GM19438 (cell line): Measurements from ENCODE around the gene COQ5.

Source experiments
- ATAC-seq: cut with Tn5 transposase; IDR thresholded peaks from one replicate; pipeline ENCODE4 v1.9.1; 2021; ENCODE audit warnings: low read depth; ENCODE audit not compliant: unreplicated experiment

Gene COQ5

GRCh38 chr12:120485961-120486881 is 42.7 kb downstream of the COQ5 start:
- no peak for ATAC-seq

- no peak for ATAC-seq
These were observed 45.3 kb downstream of the COQ5 start for GRCh38 chr12:120483621-120484020.

- ATAC-seq, result no peak
These were observed 47.8 kb downstream of the COQ5 start for GRCh38 chr12:120481022-120481767.

GRCh38 chr12:120480211-120480610 is 48.7 kb downstream of the COQ5 start:
- no peak for ATAC-seq

GRCh38 chr12:120479458-120479857 is 49.5 kb downstream of the COQ5 start:
- no peak for ATAC-seq

- ATAC-seq, result no peak
These were observed 53.3 kb downstream of the COQ5 start for GRCh38 chr12:120475643-120476042.

- no peak for ATAC-seq
These were observed 54.4 kb downstream of the COQ5 start for GRCh38 chr12:120474616-120474960.

GRCh38 chr12:120473807-120474615 is 54.9 kb downstream of the COQ5 start:
- no peak for ATAC-seq

- ATAC-seq, result no peak
These were observed 56.4 kb downstream of the COQ5 start for GRCh38 chr12:120472521-120472920.

GRCh38 chr12:120470150-120470784 is 58.7 kb downstream of the COQ5 start:
- peak; percentile 26 for ATAC-seq

- peak; percentile 83 for ATAC-seq
These were observed 59.4 kb downstream of the COQ5 start, which contains the start of gene SRSF9 for GRCh38 chr12:120469450-120470149. TSS of gene SRSF9 (minus strand) at chr12:120469748. CDS start at chr12:120469609, 139 bp downstream.

GRCh38 chr12:120468821-120469449 is 60.0 kb downstream of the COQ5 start:
- ATAC-seq, result peak; percentile 25

- ATAC-seq, result no peak
These were observed 60.6 kb downstream of the COQ5 start for GRCh38 chr12:120468325-120468820.

GRCh38 chr12:120467439-120467838 is 61.5 kb downstream of the COQ5 start:
- no peak for ATAC-seq

GRCh38 chr12:120466560-120467315 is 62.2 kb downstream of the COQ5 start:
- no peak for ATAC-seq

- no peak for ATAC-seq
These were observed 63.2 kb downstream of the COQ5 start for GRCh38 chr12:120465756-120466155.

- ATAC-seq, result no peak
These were observed 65.2 kb downstream of the COQ5 start for GRCh38 chr12:120463712-120464111.

- ATAC-seq, result no peak
These were observed 66.8 kb downstream of the COQ5 start for GRCh38 chr12:120462099-120462640.
